Measurements from ENCODE around the gene GIPC2. TPM values are rescaled to one million over a fixed set of nuclear protein-coding genes. Genes with fewer than 3 reads are reported as not detected.
"Not testable (repeated sequence)": the region's sequence is repeated elsewhere in the genome, so short reads cannot be mapped to it uniquely, and the experiment has no call there.

GIPC2 gene
- total RNA-seq, 1 experiment from 2014 or later, result 13.4 TPM

- no peak for DNase-seq (ENCODE audit: low spot score)
Observed at GRCh38 chr1:78036450-78036849, 9.3 kb upstream of the GIPC2 start.

- DNase-seq (ENCODE audit: low spot score), result no peak
Observed at GRCh38 chr1:78038071-78038470, 7.7 kb upstream of the GIPC2 start.

GRCh38 chr1:78038491-78038939 is 7.3 kb upstream of the GIPC2 start:
- peak; percentile 20 for DNase-seq (ENCODE audit: low spot score)

DNA sequence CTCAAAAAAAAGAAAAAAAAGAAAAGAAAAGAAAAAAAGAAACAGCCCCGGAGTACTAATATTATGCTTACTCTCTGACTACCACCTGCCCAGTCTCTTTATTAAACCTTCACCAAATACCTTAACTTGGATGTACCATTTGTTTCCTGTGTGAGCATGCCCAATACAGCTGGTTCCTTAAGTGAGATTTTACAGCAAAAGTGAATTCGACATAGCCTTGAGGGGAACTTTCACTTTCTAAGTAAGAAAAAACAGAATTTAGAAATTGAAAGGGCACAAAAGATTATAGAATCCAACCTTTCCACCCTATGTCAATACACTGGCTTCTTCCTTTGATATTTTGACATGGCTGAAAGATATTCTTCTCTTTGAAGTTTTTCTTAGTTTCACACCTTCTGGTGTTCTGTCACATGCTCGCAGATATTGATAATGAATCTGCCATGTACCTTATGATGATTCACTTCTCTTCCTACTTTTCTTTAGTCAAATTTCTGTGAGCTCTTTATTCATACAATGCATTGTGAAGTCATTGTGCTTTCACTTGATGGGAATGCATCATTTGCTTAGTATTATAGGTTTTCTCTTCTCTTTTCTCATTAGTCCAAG is 5.2 kb upstream of the GIPC2 start:
- DNase-seq (ENCODE audit: low spot score), result no peak

- DNase-seq (ENCODE audit: low spot score), result no peak
Observed at GRCh38 chr1:78043436-78043835, 2.3 kb upstream of the GIPC2 start.

- DNase-seq (ENCODE audit: low spot score), result peak; percentile 35
Observed at GRCh38 chr1:78044796-78045562, 787 bp upstream of the GIPC2 start.

DNA sequence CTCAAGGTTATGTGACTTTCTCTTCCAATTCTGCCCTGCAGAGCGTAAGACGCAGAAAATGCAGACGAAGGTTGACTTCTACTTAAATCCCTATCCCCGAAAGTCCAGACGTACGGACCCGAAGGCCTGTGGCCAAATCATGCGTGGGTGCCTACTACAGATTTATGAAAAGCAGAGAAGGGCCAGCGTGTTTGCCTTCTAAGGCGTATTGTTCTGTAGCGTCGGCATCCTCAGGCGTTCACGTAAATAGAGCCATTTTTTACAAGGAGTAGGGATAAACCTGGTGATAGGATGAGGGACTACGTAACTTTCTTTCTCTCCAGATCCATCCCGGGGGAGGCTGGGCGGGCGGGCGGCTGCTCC is 222 bp upstream of the GIPC2 start:
- peak; percentile 71 for DNase-seq (ENCODE audit: low spot score)

- DNase-seq (ENCODE audit: low spot score), result peak; percentile 72
Observed at GRCh38 chr1:78047106-78047505, 1.3 kb downstream of the GIPC2 start.

DNA sequence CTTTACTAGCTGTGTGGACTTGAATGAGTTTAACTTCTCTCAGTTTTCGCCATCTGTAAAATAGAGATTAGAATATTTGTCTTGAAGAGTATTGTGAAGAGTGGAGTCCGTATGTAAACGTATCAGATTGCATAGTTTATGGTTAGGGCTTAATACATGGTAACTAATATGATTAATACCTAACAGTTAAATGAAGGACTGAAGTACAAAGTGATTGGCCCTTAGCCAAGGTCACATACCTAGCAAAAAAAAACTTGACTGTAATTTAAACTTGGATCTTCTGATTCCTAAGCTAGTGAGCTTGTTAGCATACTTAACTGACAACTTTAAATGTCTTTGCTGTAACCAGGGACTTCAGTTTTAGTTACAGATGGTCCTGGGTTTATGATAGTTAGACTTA is 1.9 kb downstream of the GIPC2 start:
- DNase-seq (ENCODE audit: low spot score), result peak; percentile 56

- DNase-seq (ENCODE audit: low spot score), result no peak
Observed at GRCh38 chr1:78048446-78048845, 2.7 kb downstream of the GIPC2 start.

- no peak for DNase-seq (ENCODE audit: low spot score)
Observed at GRCh38 chr1:78049396-78049795, 3.6 kb downstream of the GIPC2 start.

DNA sequence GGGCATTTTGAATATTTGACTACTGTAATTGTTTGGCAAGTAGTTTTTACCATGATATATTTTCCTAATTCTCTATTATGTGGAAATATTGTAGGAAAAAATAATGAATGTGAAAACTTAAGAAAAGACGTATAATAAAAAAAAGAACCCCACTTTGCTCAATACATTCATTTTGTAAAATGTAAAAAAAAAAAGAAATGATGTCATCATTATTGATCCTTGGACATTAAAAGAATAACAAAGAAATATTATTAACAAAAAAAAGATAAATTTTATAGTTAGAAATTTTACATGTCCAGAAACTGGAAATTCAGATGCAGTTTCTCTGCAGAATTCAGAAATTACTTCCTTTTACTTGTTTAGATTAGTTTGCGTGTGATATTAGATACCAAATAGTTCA is 5.2 kb downstream of the GIPC2 start:
- no peak for DNase-seq (ENCODE audit: low spot score)

- no peak for DNase-seq (ENCODE audit: low spot score)
Observed at GRCh38 chr1:78052685-78053405, 7.1 kb downstream of the GIPC2 start.

DNA sequence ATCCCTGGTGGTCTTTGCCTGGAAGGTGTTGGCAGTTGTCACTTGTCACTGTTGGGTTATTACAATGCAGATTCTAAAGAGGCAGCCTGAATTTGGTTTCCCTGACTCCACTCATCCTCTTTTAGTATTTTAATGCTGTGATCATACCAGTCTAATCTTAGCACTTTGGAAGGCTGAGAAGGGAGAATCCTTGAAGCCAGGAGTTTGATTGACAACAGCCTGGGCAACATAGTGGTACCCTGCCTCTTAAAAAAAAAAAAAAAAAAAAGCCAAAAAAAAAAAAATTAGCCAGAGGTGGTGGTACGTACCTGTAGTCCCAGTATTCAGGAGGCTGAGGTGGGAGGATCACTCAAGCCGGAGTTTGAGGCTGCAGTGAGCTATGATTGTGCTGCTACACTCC is 7.7 kb downstream of the GIPC2 start:
- DNase-seq (ENCODE audit: low spot score), result no peak

GRCh38 chr1:78054559-78054958 is 8.8 kb downstream of the GIPC2 start:
- DNase-seq (ENCODE audit: low spot score), result no peak

- DNase-seq (ENCODE audit: low spot score), result no peak
Observed at GRCh38 chr1:78054972-78055371, 9.2 kb downstream of the GIPC2 start.

GRCh38 chr1:78055565-78056132 is 9.9 kb downstream of the GIPC2 start:
- DNase-seq (ENCODE audit: low spot score), result peak; percentile 29

DNA sequence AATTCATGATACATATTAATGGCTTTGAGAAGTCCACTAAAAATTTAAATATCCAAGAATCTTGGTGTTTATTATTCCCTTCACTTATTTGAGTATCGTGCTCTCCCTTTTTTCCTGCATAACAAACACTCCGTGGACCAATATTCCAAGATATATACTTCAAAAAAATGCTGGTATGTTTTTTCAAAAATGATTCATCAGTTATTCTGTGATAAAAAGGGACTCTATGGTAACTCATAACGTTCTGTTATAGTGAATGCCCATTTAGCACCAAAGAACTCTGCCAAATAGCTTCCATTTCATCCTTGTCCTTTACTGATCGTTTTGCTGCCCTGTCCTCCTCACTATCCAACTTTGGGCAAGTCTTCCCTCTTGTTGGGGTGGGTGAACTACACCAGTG is 12.9 kb downstream of the GIPC2 start:
- no peak for DNase-seq (ENCODE audit: low spot score)

DNA sequence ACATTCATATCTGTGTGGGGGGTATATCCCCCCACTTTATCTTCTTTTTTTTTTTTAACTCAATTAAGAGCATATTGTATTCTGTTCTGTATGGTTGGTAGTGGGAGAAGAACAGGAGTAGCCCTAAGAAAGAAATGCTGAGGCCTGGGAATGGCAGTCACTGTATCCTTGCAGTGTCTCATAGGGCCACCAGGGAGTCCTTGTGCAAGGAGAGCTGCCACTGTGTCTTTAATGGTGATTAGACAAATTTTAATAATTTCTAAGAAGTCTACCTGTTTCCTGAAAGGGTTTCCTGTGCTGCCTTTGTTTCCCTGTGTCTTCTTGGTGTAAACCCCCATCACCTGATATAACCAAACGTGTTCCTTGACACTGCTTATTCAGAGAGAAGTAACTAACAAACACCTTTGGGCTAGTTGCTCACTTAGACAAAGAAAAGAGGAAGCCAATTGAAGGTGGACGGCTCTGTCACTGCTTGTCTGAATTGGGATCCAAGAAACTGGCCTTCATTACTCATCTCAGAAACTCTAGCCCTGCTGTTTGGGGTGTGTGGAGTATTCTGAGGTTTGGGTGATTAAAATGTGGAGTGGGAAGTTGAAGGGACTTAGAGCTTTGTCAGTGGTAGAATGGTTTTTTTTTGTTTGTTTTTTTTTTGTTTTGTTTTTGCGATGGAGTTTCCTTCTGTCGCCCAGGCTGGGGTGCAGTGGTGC is 15.2 kb downstream of the GIPC2 start:
- DNase-seq (ENCODE audit: low spot score), result no peak

- DNase-seq (ENCODE audit: low spot score), result no peak
Observed at GRCh38 chr1:78061825-78062523, 16.2 kb downstream of the GIPC2 start.

DNA sequence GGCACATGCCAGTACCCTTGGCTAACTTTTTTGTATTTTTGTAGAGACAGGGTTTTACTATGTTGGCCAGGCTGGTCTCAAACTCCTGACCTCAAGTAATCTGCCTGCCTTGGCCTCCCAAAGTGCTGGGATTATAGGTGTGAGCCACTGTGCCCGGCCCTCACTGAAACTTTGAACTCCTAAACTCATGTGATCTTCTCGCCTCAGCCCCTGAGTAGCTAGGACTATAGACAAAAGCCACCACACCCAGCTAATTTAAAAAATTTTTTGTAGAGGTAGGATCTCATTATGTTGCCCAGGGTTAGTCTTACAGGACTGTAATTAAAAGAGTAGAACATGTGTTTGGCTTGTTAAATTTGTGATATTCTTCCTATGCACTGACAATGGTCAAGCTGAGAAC is 19.1 kb downstream of the GIPC2 start:
- not testable (repeated sequence) for DNase-seq (ENCODE audit: low spot score)

All from HT-29 (cell line).